K562 (cell line): ENCODE data around the gene COLEC12.

Source experiments
- BMI1 ChIP-seq: fragments of 150-350 bp; IDR thresholded peaks from 2 replicates; pipeline ENCODE4 v1.6.1; 2014; ENCODE audit warnings: low read length
- CTCF ChIP-seq, 3 experiments: IDR thresholded peaks in 2 of 3; conservative IDR thresholded peaks in 1 of 3; 2 replicates each; pipeline ENCODE4 v1.5.1; 2011 to 2012; ENCODE audit warnings: low read length in 3 of 3, mild to moderate bottlenecking in 3 of 3, control low read depth in 2 of 3, improper control_type of control experiment in 1 of 3, inconsistent platforms in 1 of 3, low read depth in 1 of 3, mixed read lengths in 1 of 3, moderate library complexity in 1 of 3; ENCODE audit not compliant: insufficient read depth in 2 of 3
- EP300 ChIP-seq: IDR thresholded peaks from 2 replicates; pipeline ENCODE4 v1.6.1; 2012; ENCODE audit warnings: low read length, improper control_type of control experiment
- GATAD2B ChIP-seq: fragments of 450-650 bp; IDR thresholded peaks from 2 replicates; pipeline ENCODE4 v1.6.1; 2017; ENCODE audit warnings: mild to moderate bottlenecking, borderline replicate concordance
- MAX ChIP-seq: sonication (generic); formaldehyde crosslinking; IDR thresholded peaks from 2 replicates; pipeline ENCODE4 v1.9.0; 2022; ENCODE audit warnings: mild to moderate bottlenecking, missing genetic modification reagents
- MED1 ChIP-seq: sonication (generic); formaldehyde crosslinking; IDR thresholded peaks from 2 replicates; pipeline ENCODE4 v1.8.1; 2023; ENCODE audit warnings: missing genetic modification reagents, borderline replicate concordance
- NR1H2 ChIP-seq: sonication (generic); formaldehyde crosslinking; IDR thresholded peaks from 2 replicates; pipeline ENCODE4 v1.4.0; 2020; ENCODE audit warnings: mild to moderate bottlenecking, missing genetic modification reagents
- SMARCB1 ChIP-seq: IDR thresholded peaks from 2 replicates; pipeline ENCODE4 v1.6.1; 2011; ENCODE audit warnings: improper control_type of control experiment, low read depth; ENCODE audit not compliant: insufficient read length
- TCF7L2 ChIP-seq: fragments of 150-350 bp; IDR thresholded peaks from 2 replicates; pipeline ENCODE4 v1.6.1; 2016; ENCODE audit warnings: low read depth, mild to moderate bottlenecking, low read length, moderate library complexity
- ZBTB26 ChIP-seq: fragments of 450-650 bp; formaldehyde crosslinking; IDR thresholded peaks from 2 replicates; pipeline ENCODE4 v1.4.0; 2022; ENCODE audit warnings: missing genetic modification characterization
- ZFX ChIP-seq: sonication (generic); formaldehyde crosslinking; IDR thresholded peaks from 2 replicates; pipeline ENCODE4 v1.8.0; 2022; ENCODE audit warnings: mild to moderate bottlenecking, missing genetic modification reagents, moderate library complexity
- ZNF121 ChIP-seq: sonication (generic); formaldehyde crosslinking; conservative IDR thresholded peaks from 2 replicates; pipeline ENCODE4 v1.8.0; 2022; ENCODE audit warnings: missing genetic modification reagents
- ZNF24 ChIP-seq: fragments of 450-650 bp; IDR thresholded peaks from 2 replicates; pipeline ENCODE4 v1.6.1; 2016
- ZNF57 ChIP-seq: fragments of 450-650 bp; formaldehyde crosslinking; IDR thresholded peaks from 2 replicates; pipeline ENCODE4 v1.4.0; 2020; ENCODE audit warnings: mild to moderate bottlenecking, moderate library complexity

GRCh38 chr18:490624-491023 is 9.9 kb downstream of the COLEC12 start:
- TF ChIP-seq CTCF (IDR thresholded peaks at IDR 0.05 in 2 of 3, conservative IDR thresholded peaks at IDR 0.05 in 1 of 3; ENCODE audit: insufficient read depth in 2 of 3, low read depth in 1 of 3, low read length in 3 of 3), result no peak
- TF ChIP-seq BMI1, result no peak
- no peak for TF ChIP-seq EP300
- no peak for TF ChIP-seq ZBTB26 (CRISPR knock-in tag)
- TF ChIP-seq NR1H2 (CRISPR knock-in tag), result no peak
- no peak for TF ChIP-seq ZFX (CRISPR knock-in tag)
- TF ChIP-seq ZNF24, result no peak
- TF ChIP-seq MED1 (CRISPR knock-in tag), result no peak
- TF ChIP-seq TCF7L2, result no peak
- no peak for TF ChIP-seq GATAD2B
- no peak for TF ChIP-seq ZNF57 (CRISPR knock-in tag)
- no peak for TF ChIP-seq SMARCB1
- TF ChIP-seq MAX (CRISPR knock-in tag), result no peak
- TF ChIP-seq ZNF121, result no peak
